Lower leg skin (tissue), 3 donors: ENCODE results near the gene PLXDC2.

ENCODE experiments used
- CTCF ChIP-seq, 3 donors: fragments of 450-650 bp; IDR thresholded peaks; one replicate each; pipeline ENCODE4 v1.5.1; 2016; ENCODE audit warnings: antibody characterized with exemption in 3 of 3, mild to moderate bottlenecking in 3 of 3, moderate library complexity in 2 of 3
- POLR2A ChIP-seq, 2 donors: fragments of 450-650 bp; IDR thresholded peaks; one replicate each; pipeline ENCODE4 v1.6.1; 2016 to 2017; ENCODE audit warnings: antibody characterized with exemption in 2 of 2, mild to moderate bottlenecking in 1 of 2, moderate library complexity in 1 of 2

- TF ChIP-seq POLR2A (IDR thresholded peaks at IDR 0.05) (no peak), CTCF (IDR thresholded peaks at IDR 0.05) (no peak)
These were observed 317.5 kb downstream of the PLXDC2 start for GRCh38 chr10:20133669-20134189.
